Mononuclear cell (primary cell): Measurements from ENCODE around the gene BIRC7. TPM values are rescaled to one million over a fixed set of nuclear protein-coding genes. Genes with fewer than 3 reads are reported as not detected.

Experiments used
- H3K27me3 ChIP-seq: 2 replicates; pipeline ENCODE4 v1.6.0; 2011; ENCODE audit warnings: low read length, control low read depth; ENCODE audit not compliant: insufficient read depth
- H3K4me1 ChIP-seq: 2 replicates; pipeline ENCODE4 v1.5.1; 2011; ENCODE audit warnings: mild to moderate bottlenecking, low read length, control low read depth; ENCODE audit not compliant: insufficient read depth
- H3K4me3 ChIP-seq: 2 replicates; pipeline ENCODE4 v1.5.1; 2011; ENCODE audit warnings: mild to moderate bottlenecking, low read length, moderate library complexity
- H3K9me3 ChIP-seq: 2 replicates; pipeline ENCODE4 v1.5.1; 2011; ENCODE audit warnings: low read depth, mild to moderate bottlenecking, control low read depth, low read length
- total RNA-seq: library from RNA; depleted of rRNA; stranded (reverse); fragments of >200 nt; gene quantifications from one replicate; pipeline ENCODE4 v1.2.3, GENCODE V29; 2012

Gene BIRC7
- total RNA-seq, 1 donor: 0.21 TPM

GRCh38 chr20:63281742-63282665 is 46.3 kb downstream of the BIRC7 start:
- H3K9me3 ChIP-seq: no peaks in the 10 kb centered on the region
- no peak overlapping the region for H3K4me3 ChIP-seq
- H3K27me3 ChIP-seq: no peaks in the 10 kb centered on the region
- H3K4me1 ChIP-seq: no peaks in the 10 kb centered on the region

DNA sequence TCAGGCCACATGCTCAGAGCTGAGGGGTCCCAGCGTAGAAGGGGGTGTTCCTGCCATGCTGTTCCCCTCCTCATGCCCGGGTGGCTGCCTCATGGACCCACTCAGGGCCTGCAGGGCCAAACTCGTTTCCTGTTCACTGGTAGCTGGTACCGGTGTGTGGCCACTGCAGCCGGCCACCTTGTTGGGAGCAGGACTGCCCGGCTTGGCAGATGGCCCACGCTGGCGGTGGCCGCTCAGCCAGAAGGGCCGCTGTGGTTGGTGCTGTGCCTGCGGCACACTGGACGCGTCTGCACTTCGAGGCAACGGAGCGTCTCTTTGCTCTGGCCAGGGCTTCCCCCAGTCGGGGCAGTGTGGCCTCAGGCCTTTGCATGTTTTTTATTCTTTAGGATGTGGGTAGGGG is 47.2 kb downstream of the BIRC7 start:
- no peaks in the 10 kb centered on the region for H3K9me3 ChIP-seq
- no peaks in the 10 kb centered on the region for H3K4me1 ChIP-seq
- no peaks in the 10 kb centered on the region for H3K27me3 ChIP-seq
- no peak overlapping the region for H3K4me3 ChIP-seq

DNA sequence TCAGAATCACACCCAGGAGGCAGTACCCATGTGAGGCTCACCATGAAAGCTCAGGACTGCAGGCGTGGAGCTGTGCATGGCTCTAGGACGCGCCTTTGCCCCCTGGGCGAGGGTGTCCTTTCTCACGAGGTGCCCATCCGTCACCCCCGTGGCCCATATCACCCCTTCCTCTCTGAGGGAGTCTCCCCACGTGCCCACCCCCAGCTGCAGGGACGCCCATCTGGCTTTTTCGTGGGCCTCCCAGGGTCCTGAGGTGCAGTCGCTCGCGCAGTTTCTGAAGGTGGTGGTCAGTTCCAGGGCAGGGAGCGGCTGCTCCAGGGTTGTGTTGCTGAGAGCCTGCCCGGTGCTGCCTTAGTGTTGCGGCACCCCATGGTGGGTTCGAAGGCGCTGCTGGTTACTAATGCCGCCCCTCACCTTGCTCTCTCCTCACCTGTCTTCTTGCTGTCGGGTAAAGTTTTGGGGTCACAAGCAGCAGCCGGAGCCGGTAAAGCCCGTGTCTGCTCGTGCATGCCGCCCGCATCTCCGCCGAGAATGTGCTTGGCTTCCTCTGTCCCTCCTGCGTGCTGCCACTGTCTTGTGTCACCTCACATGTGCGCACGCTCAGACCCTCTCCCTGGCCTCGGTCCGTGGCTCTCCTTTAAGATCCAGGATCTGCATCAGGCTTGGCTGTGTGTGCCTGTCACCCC is 47.8 kb downstream of the BIRC7 start:
- no peaks in the 10 kb centered on the region for H3K27me3 ChIP-seq
- H3K9me3 ChIP-seq: no peaks in the 10 kb centered on the region
- H3K4me1 ChIP-seq: no peaks in the 10 kb centered on the region
- no peak overlapping the region for H3K4me3 ChIP-seq

GRCh38 chr20:63284083-63284440 is 48.4 kb downstream of the BIRC7 start:
- H3K9me3 ChIP-seq: no peaks in the 10 kb centered on the region
- no peak overlapping the region for H3K4me3 ChIP-seq
- H3K27me3 ChIP-seq: no peaks in the 10 kb centered on the region
- no peaks in the 10 kb centered on the region for H3K4me1 ChIP-seq

GRCh38 chr20:63284544-63284949 is 48.8 kb downstream of the BIRC7 start:
- no peaks in the 10 kb centered on the region for H3K9me3 ChIP-seq
- no peak overlapping the region for H3K4me3 ChIP-seq
- no peaks in the 10 kb centered on the region for H3K27me3 ChIP-seq
- H3K4me1 ChIP-seq: no peaks in the 10 kb centered on the region

GRCh38 chr20:63284981-63285524 is 49.3 kb downstream of the BIRC7 start:
- no peak overlapping the region for H3K4me3 ChIP-seq
- H3K27me3 ChIP-seq: no peaks in the 10 kb centered on the region
- H3K4me1 ChIP-seq: no peaks in the 10 kb centered on the region
- H3K9me3 ChIP-seq: no peaks in the 10 kb centered on the region

- Histone ChIP-seq H3K4me3 (no peak overlapping the region), H3K9me3 (no peaks in the 10 kb centered on the region)
Observed at GRCh38 chr20:63285636-63286615, 50.2 kb downstream of the BIRC7 start.

DNA sequence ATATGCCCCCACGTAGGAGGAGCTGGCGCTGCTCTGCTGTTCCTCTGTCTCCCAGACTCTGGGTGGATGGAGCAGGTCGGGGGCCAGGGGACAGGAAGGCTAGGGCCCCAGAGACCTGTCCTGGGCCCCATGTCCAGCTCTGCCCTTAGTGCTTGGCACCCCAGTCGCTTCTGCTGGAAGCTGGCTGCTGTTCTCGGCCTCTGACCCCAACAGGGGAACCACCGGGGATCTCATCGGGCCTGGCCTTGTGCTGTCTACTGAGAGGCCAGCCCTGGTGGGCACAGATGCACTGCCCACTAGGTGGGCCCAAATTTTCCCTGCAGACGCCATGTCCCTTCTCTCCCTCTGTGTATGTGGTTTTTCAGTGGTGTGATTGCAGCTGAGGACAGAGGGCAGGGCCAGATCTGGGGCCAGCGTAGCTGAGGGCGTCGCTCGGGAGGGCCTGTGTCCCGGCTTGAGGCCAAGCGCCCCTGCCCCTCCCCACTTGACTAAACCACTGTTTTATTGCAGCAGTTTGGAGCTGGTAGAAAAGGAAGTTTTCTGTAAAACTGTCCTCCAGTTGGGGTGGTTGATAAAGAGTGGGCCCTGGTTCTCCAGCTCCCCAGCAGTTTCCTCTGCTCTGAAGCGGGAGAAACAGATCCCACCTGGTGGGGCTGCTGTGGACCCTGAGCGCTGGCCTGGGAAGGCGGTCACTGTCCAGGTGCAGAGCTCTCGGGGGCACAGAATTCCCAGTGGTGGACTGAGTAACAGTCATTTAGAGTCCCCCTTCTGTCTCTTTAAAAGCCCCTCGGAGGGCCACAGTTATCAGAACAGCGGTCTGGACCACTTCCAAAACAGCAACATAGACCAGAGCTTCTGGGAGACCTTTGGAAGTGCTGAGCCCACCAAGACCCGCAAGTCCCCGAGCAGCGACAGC is 51.3 kb downstream of the BIRC7 start:
- H3K27me3 ChIP-seq: no peaks in the 10 kb centered on the region
- H3K4me3 ChIP-seq: no peak overlapping the region
- no peaks in the 10 kb centered on the region for H3K9me3 ChIP-seq
- no peaks in the 10 kb centered on the region for H3K4me1 ChIP-seq

More at GRCh38 chr20:63285636-63286615, 50.2 kb downstream of the BIRC7 start:
- Histone ChIP-seq H3K27me3 (no peaks in the 10 kb centered on the region), H3K4me1 (no peaks in the 10 kb centered on the region)

- Histone ChIP-seq H3K4me1 (no peaks in the 10 kb centered on the region), H3K9me3 (no peaks in the 10 kb centered on the region)
Observed at GRCh38 chr20:63287697-63288580, 52.2 kb downstream of the BIRC7 start.

DNA sequence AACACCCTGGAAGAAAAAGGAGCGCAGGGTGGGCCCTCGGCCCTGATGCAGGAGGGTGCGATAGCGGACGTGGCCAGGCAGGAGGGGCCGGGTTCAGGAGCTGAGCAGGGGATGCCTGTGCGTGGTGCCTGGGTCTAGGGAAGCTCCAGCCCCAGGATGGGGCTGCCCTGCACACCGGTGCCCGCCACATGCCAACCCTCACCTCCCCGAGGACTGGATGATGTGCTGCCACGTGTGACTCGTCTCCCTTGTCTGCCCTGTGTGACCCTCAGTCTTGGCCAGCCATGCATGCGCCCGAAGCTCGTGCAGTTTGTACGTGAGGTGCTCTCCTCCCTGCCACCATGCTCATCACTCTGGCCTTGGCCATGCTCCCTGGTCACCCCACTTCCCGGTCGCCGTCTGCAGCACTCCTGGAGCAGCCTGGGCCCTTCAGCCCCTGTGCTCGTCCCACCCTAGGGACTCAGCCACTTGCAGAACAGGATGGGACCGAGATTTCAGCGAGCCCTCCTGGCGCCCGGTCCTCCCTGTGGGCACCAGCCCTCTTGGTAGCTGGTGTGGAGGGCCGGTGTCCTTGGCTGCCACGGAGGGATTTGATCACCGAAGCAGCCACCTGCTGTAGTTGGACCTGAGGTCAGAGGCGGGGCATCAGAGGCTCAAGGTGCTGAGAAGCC is 53.0 kb downstream of the BIRC7 start:
- Histone ChIP-seq H3K4me3 (no peak overlapping the region), H3K4me1 (no peaks in the 10 kb centered on the region), H3K9me3 (no peaks in the 10 kb centered on the region)

More at GRCh38 chr20:63287697-63288580, 52.2 kb downstream of the BIRC7 start:
- no peaks in the 10 kb centered on the region for H3K27me3 ChIP-seq
- no peak overlapping the region for H3K4me3 ChIP-seq

DNA sequence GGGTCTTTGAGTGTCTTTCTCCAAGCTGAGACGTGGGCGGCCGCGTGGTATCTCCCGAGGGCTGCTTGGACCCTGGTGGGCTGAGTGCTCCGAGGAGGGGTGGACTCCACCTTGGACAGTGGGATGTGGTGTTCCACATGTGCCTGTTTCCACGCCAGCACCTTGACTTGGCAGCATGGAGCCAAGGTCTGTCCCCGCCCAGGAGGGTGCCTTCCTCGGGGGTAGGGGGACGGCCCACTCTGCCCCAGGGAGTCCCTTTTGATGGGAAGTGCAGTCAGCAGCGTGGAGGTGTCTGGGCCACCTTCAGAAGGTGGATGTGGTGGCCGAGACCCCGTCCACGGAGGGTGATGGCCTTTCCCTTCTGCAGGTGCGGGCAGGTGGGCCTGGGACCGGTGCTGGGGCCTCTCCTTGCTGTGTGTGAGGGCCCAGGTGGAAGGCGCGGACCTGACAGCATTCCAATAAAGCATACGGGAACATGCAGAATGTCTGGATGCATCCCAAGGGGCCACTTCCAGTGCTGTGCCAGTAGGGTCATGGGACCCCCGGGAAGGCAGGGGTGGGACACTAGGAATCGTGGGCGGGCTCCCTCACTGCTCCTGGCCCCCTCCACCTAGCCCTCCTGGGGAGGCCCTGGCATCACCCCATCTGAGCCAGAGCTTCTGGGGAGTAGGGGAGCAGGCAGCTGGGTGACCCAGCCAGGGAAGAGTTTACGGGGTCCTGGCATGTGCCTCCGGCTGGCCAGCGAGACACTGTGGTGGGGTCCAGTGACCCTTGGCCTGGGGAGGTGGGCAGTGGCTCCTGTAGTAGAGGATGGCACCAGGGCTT is 53.8 kb downstream of the BIRC7 start:
- H3K4me1 ChIP-seq: no peaks in the 10 kb centered on the region
- no peak overlapping the region for H3K4me3 ChIP-seq
- H3K9me3 ChIP-seq: no peaks in the 10 kb centered on the region
- no peaks in the 10 kb centered on the region for H3K27me3 ChIP-seq

More for the DNA sequence above, 53.0 kb downstream of the BIRC7 start:
- H3K27me3 ChIP-seq: no peaks in the 10 kb centered on the region
